ENCODE measurements around the gene ERBIN. TPM values are rescaled to one million over a fixed set of nuclear protein-coding genes. Genes with fewer than 3 reads are reported as not detected.
A peak's percentile ranks its signal among the peaks of the same experiment; 100 is the strongest.

The ERBIN gene
- total and polyA plus RNA-seq, 2 of the 13 experiments (the other 11 are each of a cell fraction or from before 2014, with no cell fraction given) = 14.4 to 41.7 TPM

- TF ChIP-seq, protein P1, sequence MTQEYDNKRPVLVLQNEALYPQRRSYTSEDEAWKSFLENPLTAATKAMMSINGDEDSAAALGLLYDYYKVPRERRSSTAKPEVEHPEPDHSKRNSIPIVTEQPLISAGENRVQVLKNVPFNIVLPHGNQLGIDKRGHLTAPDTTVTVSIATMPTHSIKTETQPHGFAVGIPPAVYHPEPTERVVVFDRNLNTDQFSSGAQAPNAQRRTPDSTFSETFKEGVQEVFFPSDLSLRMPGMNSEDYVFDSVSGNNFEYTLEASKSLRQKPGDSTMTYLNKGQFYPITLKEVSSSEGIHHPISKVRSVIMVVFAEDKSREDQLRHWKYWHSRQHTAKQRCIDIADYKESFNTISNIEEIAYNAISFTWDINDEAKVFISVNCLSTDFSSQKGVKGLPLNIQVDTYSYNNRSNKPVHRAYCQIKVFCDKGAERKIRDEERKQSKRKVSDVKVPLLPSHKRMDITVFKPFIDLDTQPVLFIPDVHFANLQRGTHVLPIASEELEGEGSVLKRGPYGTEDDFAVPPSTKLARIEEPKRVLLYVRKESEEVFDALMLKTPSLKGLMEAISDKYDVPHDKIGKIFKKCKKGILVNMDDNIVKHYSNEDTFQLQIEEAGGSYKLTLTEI (CRISPR knock-in tag; conservative IDR thresholded peaks at IDR 0.05) = no peak
- TF ChIP-seq ZNF224 (CRISPR knock-in tag; IDR thresholded peaks at IDR 0.05) = no peak
- TF ChIP-seq, protein P2, sequence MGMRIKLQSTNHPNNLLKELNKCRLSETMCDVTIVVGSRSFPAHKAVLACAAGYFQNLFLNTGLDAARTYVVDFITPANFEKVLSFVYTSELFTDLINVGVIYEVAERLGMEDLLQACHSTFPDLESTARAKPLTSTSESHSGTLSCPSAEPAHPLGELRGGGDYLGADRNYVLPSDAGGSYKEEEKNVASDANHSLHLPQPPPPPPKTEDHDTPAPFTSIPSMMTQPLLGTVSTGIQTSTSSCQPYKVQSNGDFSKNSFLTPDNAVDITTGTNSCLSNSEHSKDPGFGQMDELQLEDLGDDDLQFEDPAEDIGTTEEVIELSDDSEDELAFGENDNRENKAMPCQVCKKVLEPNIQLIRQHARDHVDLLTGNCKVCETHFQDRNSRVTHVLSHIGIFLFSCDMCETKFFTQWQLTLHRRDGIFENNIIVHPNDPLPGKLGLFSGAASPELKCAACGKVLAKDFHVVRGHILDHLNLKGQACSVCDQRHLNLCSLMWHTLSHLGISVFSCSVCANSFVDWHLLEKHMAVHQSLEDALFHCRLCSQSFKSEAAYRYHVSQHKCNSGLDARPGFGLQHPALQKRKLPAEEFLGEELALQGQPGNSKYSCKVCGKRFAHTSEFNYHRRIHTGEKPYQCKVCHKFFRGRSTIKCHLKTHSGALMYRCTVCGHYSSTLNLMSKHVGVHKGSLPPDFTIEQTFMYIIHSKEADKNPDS (CRISPR knock-in tag; IDR thresholded peaks at IDR 0.05) = 0 out of 2 replicates have a peak, but pooled peaks have one; percentile 27
- no peak for TF ChIP-seq USF2 (IDR thresholded peaks at IDR 0.05; ENCODE audit: low read depth, low read length)
- TF ChIP-seq USF2 (CRISPR knock-in tag; IDR thresholded peaks at IDR 0.05; ENCODE audit: borderline replicate concordance) = no peak
- TF ChIP-seq ZNF225 (CRISPR knock-in tag; IDR thresholded peaks at IDR 0.05) = no peak; the same call in 1 of the 2 replicates
- no peak for TF ChIP-seq LCORL (IDR thresholded peaks at IDR 0.05)
- TF ChIP-seq LCORL (CRISPR knock-in tag; IDR thresholded peaks at IDR 0.05) = peak; percentile 34; the same call in 1 of the 2 replicates
- TF ChIP-seq ZNF839 (CRISPR knock-in tag; IDR thresholded peaks at IDR 0.05; ENCODE audit: borderline replicate concordance) = no peak
- no peak for TF ChIP-seq MXD4 (CRISPR knock-in tag; IDR thresholded peaks at IDR 0.05)
- TF ChIP-seq ZNF740 (CRISPR knock-in tag; IDR thresholded peaks at IDR 0.05) = no peak
- no peak for TF ChIP-seq ZNF644 (CRISPR knock-in tag; IDR thresholded peaks at IDR 0.05; ENCODE audit: low read depth)
- TF ChIP-seq ZNF761 (CRISPR knock-in tag; conservative IDR thresholded peaks at IDR 0.05) = no peak
- no peak for TF ChIP-seq ZFP36L2 (CRISPR knock-in tag; IDR thresholded peaks at IDR 0.05)
- TF ChIP-seq ZNF652 (CRISPR knock-in tag; IDR thresholded peaks at IDR 0.05; ENCODE audit: borderline replicate concordance, low read depth) = no peak
- TF ChIP-seq ZNF724P (CRISPR knock-in tag; IDR thresholded peaks at IDR 0.05; ENCODE audit: borderline replicate concordance) = 0 out of 2 replicates have a peak, but pooled peaks have one; percentile 88
- TF ChIP-seq ZNF460 (CRISPR knock-in tag; IDR thresholded peaks at IDR 0.05; ENCODE audit: borderline replicate concordance) = no peak
- TF ChIP-seq RBM39 (IDR thresholded peaks at IDR 0.05; ENCODE audit: low read depth, low read length, poor library complexity, severe bottlenecking) = peak; percentile 52
- TF ChIP-seq MBD4 (IDR thresholded peaks at IDR 0.05; ENCODE audit: borderline replicate concordance, low read length) = no peak
- no peak; the same call in 1 of the 2 replicates for TF ChIP-seq SOX13 (IDR thresholded peaks at IDR 0.05)
- TF ChIP-seq SOX13 (CRISPR knock-in tag; conservative IDR thresholded peaks at IDR 0.05 in 1 of 2, IDR thresholded peaks at IDR 0.05 in 1 of 2) = peak in 1 of 2 experiments; percentile 52; a peak in 2 of 4 replicates
- TF ChIP-seq ARNTL (CRISPR knock-in tag; IDR thresholded peaks at IDR 0.05) = no peak
- TF ChIP-seq ERF (CRISPR knock-in tag; IDR thresholded peaks at IDR 0.05) = peak; percentile 76; the same call in 1 of the 2 replicates
These were observed 637 bp upstream of the ERBIN start (continued) for GRCh38 chr5:65925601-65926275.

All from HepG2 (cell line).